NAMALWA (cell line): ENCODE results near the gene GRPR.
"Not testable (repeated sequence)": the region's sequence is repeated elsewhere in the genome, so short reads cannot be mapped to it uniquely, and the experiment has no call there.

Source experiments
- DNase-seq: peaks from one replicate; pipeline ENCODE4 v3.0.0-alpha.2; 2015; ENCODE audit warnings: low spot score

GRPR gene

DNA sequence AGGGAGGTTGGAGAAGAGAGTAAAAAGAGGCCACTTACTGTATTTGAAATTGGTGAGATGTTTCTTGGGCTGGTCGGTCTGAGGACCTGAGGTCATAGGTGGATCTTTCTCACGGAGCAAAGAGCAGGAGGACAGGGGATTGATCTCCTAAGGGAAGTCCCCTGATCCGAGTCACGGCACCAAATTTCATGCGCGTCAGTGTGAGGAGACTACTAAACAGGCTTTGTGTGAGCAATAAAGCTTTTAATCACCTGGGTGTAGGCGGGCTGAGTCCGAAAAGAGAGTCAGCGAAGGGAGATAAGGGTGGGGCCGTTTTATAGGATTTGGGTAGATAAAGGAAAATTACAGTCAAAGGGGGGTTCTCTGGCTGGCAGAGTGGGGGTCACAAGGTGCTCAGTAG lies 60.5 kb downstream of the GRPR start:
- DNase-seq: not testable (repeated sequence)

DNA sequence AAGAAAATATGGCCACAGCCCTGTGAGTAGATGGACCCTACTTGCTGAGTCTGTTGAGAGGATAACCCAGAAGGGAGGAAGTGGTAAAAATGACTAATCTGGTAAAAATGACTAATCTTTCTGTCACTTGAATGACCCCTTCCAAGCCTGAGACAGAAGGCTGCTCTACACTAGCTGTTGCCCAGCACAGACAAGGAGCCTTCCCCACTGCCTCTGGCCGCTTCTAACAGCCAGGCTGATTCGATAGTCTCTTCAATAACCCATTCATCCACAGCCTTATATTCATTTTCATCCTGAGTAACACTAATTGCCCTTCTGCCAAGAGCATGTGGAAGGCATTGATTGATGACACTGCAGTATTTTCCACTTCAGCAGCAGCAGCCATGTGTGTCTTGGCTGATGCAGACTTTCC lies 62.4 kb downstream of the GRPR start:
- DNase-seq: no peak

DNA sequence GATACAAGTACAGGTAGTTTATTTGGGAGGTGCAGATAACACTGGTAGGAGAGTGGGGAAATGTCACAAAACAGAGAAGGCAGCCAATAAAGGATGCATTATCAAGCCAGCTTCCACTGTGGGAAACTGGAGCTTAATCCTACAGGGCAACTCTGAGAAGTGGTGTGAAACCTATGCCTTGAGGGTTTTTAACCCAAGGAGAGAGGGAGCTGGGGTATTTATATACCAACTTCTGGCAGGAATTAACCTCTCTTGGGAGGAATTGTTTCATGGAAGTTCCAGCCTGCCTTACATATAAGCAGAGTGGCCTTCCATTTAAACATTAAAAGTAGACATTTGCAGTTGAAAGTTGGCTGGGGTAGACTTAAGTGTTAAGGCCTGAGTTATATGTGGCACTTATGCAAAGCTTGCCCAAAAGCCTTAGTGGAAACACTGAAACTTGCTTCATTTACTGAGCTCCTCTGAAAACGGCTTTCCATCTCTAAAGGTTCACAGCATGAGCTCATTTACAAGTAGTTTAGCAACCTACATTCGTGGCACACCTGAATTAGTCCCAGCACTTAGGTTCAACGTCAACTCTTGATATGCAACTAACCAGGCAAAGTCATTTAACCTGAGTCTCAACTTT lies 63.1 kb downstream of the GRPR start:
- DNase-seq: no peak

DNA sequence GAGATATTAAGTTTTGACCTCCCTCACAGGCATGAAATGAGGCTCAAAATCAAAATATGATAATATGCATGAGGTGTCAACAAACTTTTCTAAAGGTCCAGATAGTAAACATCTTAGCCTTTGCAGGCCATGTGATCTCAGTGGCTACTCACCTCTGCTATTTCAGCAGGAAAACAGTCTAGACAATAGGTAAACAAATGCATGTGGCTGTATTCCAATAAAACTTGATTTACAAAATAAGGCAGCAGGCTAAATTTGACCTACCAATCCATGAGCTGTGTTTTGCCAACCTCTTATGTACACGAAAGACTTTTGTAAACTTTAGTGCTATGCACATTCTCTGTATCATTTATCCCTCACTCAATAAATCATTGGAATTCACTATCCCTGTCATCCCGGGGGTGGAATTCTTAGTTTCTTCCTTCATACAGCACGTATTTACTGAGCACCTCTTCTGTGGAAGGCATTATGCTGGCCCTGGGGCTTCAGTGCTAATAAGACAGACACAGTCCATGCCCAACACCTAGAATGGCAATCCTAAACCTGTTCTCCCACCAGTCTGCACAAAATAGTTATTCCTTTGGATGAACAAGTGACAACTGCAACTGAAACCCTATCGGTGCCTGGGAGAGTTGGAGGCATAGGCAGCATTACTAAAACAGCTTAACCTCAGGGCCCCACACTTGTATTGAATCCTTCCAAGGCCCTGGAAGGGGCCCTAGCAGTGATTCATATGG lies 63.8 kb downstream of the GRPR start:
- no peak for DNase-seq

DNA sequence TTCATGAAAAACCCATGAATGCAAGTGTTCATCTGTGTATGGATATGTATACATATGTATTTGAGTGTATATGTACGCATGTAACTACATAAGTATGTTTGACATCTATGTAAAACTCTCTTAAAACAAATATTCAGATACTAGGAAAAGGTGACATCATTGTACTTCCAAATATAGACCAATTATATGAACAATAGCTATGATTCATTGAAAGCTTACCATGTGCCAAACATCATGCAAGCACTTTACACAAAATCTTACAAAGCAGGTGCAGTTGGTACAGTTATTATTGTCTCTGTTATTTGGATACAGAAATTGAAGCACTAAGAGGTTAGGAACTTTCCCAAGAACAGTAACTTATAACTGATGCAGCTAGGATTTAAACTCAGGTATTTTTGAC lies 65.3 kb downstream of the GRPR start:
- DNase-seq: no peak

DNA sequence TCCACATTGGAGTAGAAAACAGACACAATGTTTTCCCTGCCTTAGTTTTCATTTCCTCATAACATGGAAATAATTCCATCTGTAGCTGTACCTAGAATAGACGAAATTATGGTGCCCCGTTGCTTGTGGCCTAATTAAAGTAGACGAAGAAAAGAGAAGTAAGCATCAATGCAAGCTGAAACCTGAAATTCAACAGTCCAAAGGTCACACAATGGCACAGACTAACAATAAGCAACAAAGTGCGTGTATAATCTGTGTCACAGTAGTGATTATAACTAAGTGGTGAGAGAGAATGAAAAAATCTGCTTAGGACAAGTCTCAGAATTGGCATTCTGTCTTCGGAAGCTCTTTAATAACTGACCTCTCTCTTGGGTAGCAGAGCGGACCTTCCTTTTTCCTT lies 68.2 kb downstream of the GRPR start:
- no peak for DNase-seq

DNA sequence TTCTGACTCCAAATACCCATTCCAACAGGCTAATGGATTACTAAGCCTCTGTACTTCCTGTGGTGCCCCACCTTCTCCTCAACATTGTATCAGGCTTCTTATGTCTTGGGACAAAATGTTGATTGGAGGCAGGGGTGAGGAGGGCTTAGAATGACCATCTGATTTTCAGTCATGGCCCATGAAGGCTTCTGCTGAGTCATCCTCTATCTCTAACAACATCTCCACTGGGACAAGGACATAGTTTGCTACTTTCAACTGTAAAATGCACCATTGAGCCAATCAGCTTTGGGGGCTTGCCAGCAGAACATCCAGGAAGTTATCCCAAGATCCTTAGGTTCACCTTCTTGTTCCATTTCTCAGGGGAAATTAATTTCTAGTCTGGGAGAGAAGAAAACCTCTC lies 73.5 kb downstream of the GRPR start:
- DNase-seq: no peak

DNA sequence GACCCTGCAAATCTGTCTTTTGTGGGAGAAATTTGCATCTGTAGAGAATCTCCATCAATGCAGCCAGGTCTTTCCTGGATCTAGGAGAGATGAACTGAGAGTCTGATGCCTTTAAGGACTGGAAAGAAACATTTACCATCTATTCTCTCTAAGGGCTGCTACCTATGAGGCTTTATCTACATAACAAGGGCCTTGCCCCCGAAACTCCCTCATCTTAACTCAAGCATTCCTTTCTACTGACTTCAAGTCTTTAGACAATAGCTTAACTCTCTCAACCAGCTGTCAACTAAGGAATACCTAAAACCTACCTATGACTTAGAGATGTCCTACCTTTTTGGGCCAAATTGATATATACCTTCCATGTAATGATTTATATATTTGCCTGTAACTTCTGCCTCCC lies 76.0 kb downstream of the GRPR start:
- DNase-seq: no peak

DNA sequence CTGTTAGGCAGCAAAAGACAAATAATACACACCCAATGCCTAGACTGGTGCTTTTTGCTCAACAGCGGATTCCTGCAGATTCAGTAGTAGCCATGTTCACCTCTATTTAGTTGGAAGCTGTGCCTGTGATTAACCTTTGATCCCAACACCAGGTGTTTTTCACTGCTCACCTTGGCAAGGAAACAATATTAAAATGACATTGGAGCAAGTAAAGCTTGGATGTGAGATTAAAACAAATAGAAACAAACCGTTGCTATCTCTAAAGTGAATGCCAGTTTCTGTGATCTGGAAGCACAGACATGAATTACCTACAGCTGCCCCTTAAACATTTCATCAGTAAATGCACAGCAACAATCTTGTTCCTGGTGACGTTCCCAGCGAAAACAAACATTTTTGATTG lies 79.6 kb downstream of the GRPR start:
- no peak for DNase-seq
